Spleen (tissue), 7 donors: ENCODE measurements around the gene FBN3.

Experiments used
- CTCF ChIP-seq, 11 experiments: fragments of 200-600 bp in 7 of 11; fragments of 450-650 bp in 4 of 11; sonication (generic) in 4 of 11; IDR thresholded peaks in 8 of 11; conservative IDR thresholded peaks in 3 of 11; 1 replicate in 7 of 11; 2 replicates in 4 of 11; pipeline versions ENCODE4 v1.4.0 to v1.8.0; 2016 to 2021; ENCODE audit warnings: antibody characterized with exemption in 11 of 11, inconsistent platforms in 4 of 11, mild to moderate bottlenecking in 1 of 11
- POLR2A ChIP-seq, 3 donors: fragments of 450-650 bp; IDR thresholded peaks; one replicate each; pipeline ENCODE4 v1.5.1; 2017; ENCODE audit warnings: antibody characterized with exemption in 3 of 3, mild to moderate bottlenecking in 1 of 3
- donor health status: DM: no; HTN: no; CAD: no; lungs with moderate emphysema.
- donor health status: DM: no; HTN: no; CAD: no.
- donor health status: DM: no; HTN: no; CAD: no.

DNA sequence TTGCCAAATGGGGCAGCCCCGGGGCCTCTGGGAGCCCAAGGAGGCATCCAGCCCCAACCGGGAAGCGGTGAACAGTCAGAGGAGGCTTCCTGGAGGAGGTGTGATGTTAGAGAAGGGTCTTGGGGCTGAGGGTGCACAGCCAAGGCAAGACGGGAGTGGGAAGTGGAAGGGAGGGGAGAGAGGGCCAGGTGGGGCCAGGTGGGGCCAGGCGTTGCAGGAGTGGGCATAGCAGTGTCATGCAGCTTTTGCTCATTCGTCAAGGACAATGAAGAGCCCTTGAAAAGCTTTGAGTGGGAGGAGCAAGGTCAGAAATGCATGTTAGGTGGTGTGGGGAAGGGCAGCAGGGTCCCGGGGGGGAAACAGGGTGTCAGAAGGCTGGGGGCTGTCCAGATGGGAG is 1.8 kb downstream of the FBN3 start:
- TF ChIP-seq POLR2A (IDR thresholded peaks at IDR 0.05) (no peak), CTCF (IDR thresholded peaks at IDR 0.05 in 8 of 11, conservative IDR thresholded peaks at IDR 0.05 in 3 of 11) (no peak)
